ENCODE data around the gene TXNRD1.

Gene TXNRD1

DNA sequence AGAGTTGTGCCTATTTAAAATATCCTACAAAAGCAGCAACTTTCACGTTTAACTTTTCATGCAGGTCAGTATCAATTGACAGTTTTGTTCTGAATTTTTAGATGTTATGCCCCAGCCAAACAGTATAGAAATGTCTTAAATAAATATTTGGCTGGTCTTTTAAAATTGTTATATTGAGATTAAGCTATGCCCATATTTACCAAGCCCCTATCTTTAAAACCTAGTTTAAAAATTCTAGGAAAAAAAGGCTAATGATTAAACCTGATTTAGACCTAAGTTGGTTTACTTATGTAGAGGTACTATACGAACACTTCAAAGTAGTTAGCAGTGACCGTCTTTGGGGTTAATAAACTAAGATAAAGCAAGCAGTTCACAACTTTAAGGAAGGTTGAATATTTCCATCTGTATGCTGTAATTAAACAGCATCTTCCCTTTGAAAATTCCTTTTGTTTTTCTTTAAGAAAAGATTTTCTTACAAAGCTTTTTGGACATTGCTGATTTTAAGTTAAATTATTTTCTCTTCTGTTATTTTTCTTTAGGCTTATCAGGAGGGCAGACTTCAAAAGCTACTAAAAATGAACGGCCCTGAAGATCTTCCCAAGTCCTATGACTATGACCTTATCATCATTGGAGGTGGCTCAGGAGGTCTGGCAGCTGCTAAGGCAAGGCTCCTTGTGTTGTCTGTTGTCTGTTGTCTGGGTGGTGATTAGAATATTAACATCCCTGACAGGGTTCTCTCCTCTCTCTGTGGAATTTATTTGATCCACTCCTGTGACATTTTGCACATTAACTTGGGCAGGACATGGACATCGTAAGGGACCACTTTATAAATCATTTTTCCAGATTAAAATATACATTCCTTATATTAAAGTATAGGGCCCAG, 95.4 kb downstream of the TXNRD1 start:
- Histone ChIP-seq H4K8ac (ENCODE audit: low read depth, low read length) (no peak overlapping the region), H2BK12ac (ENCODE audit: low read length) (no peak overlapping the region), H3K18ac (ENCODE audit: low read length) (no peak overlapping the region), H3K9ac (ENCODE audit: low read depth, low read length, poor library complexity) (no peak overlapping the region), H3K27ac (replicated peaks; ENCODE audit: low read length) (no peak overlapping the region), H2AFZ (ENCODE audit: low read length) (no peak overlapping the region), H3K4ac (ENCODE audit: low read length) (no peak overlapping the region), H2BK5ac (ENCODE audit: low read length) (no peak overlapping the region), H3K36me3 (replicated peaks in 1 of 2; ENCODE audit: control insufficient read depth in 2 of 2, insufficient read depth in 2 of 2, low read length in 2 of 2) (peaks cover 18 to 83% of the 10 kb centered on the region in 2 donors), H3K23ac (ENCODE audit: low read depth, low read length, poor library complexity) (no peak overlapping the region), H4K91ac (ENCODE audit: low read depth, low read length, poor library complexity) (no peak overlapping the region), H2BK120ac (ENCODE audit: low read depth, low read length) (no peak overlapping the region), H3K79me1 (ENCODE audit: low read depth, low read length) (peaks cover 3% of the 10 kb centered on the region), H3K14ac (ENCODE audit: low read length) (no peak overlapping the region), H3K4me3 (ENCODE audit: low read length in 2 of 2) (no peak overlapping the region), H2BK15ac (ENCODE audit: low read length) (no peak overlapping the region), H2AK5ac (ENCODE audit: low read depth, low read length) (no peak overlapping the region), H3K4me2 (ENCODE audit: insufficient read depth, low read length, poor library complexity, severe bottlenecking) (no peak overlapping the region), H3K9me3 (replicated peaks in 1 of 2; ENCODE audit: control insufficient read depth in 2 of 2, insufficient read depth in 1 of 2, low read depth in 1 of 2, low read length in 2 of 2) (peaks cover 0 to 2% of the 10 kb centered on the region in 2 donors), H3K27me3 (ENCODE audit: control insufficient read depth in 3 of 3, insufficient read depth in 3 of 3, low read depth in 1 of 3, low read length in 3 of 3) (no peaks in the 10 kb centered on the region), H3K4me1 (ENCODE audit: control insufficient read depth in 2 of 2, insufficient read depth in 1 of 2, low read depth in 1 of 2, low read length in 2 of 2) (peaks cover 0 to 2% of the 10 kb centered on the region in 2 donors)
- DNase-seq (ENCODE audit: low spot score), result no peak
- WGBS, 2 donors (ENCODE audit: extremely low coverage in 2 of 2, insufficient read length in 2 of 2, insufficient replicate concordance in 1 of 2), result no CpG with 5 or more reads among the region's 5 CpGs

DNA sequence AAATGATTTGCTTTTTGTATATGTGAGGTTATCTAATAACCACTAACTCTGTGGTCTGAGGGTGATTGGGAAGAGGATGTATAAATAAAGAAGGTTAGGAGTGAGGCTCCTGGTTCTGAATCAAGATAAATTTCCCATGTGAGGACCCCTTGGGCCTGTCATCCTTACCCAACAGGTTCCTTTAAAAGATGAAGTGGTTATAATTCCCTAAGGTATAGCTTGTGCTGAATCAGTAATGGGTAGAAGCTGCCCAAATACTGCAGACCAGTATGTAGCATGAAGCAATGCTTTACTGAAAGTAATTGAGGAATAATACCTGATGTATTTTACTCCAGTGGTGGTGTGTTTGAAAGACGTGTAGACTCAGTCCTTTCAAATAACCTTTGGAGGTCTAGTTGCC, 96.6 kb downstream of the TXNRD1 start:
- Histone ChIP-seq H3K18ac (ENCODE audit: low read length) (no peak overlapping the region), H3K27ac (replicated peaks; ENCODE audit: low read length) (no peak overlapping the region), H3K14ac (ENCODE audit: low read length) (no peak overlapping the region), H3K9me3 (replicated peaks in 1 of 2; ENCODE audit: control insufficient read depth in 2 of 2, insufficient read depth in 1 of 2, low read depth in 1 of 2, low read length in 2 of 2) (peaks cover 0 to 2% of the 10 kb centered on the region in 2 donors), H2BK15ac (ENCODE audit: low read length) (no peak overlapping the region), H3K9ac (ENCODE audit: low read depth, low read length, poor library complexity) (no peak overlapping the region), H3K4me2 (ENCODE audit: insufficient read depth, low read length, poor library complexity, severe bottlenecking) (no peak overlapping the region), H3K79me1 (ENCODE audit: low read depth, low read length) (peaks cover 3% of the 10 kb centered on the region), H3K4me3 (ENCODE audit: low read length in 2 of 2) (no peak overlapping the region), H2AFZ (ENCODE audit: low read length) (no peak overlapping the region), H4K8ac (ENCODE audit: low read depth, low read length) (no peak overlapping the region), H3K4ac (ENCODE audit: low read length) (no peak overlapping the region), H3K23ac (ENCODE audit: low read depth, low read length, poor library complexity) (no peak overlapping the region), H2BK5ac (ENCODE audit: low read length) (no peak overlapping the region), H3K4me1 (ENCODE audit: control insufficient read depth in 2 of 2, insufficient read depth in 1 of 2, low read depth in 1 of 2, low read length in 2 of 2) (peaks cover 0 to 2% of the 10 kb centered on the region in 2 donors), H2BK12ac (ENCODE audit: low read length) (no peak overlapping the region), H4K91ac (ENCODE audit: low read depth, low read length, poor library complexity) (no peak overlapping the region), H2AK5ac (ENCODE audit: low read depth, low read length) (no peak overlapping the region), H3K36me3 (replicated peaks in 1 of 2; ENCODE audit: control insufficient read depth in 2 of 2, insufficient read depth in 2 of 2, low read length in 2 of 2) (peaks cover 20 to 84% of the 10 kb centered on the region in 2 donors), H3K27me3 (ENCODE audit: control insufficient read depth in 3 of 3, insufficient read depth in 3 of 3, low read depth in 1 of 3, low read length in 3 of 3) (no peaks in the 10 kb centered on the region), H2BK120ac (ENCODE audit: low read depth, low read length) (no peak overlapping the region)
- WGBS, 2 donors (ENCODE audit: extremely low coverage in 2 of 2, insufficient read length in 2 of 2, insufficient replicate concordance in 1 of 2), result no CpG with 5 or more reads among the region's 1 CpG
- DNase-seq (ENCODE audit: low spot score), result no peak

DNA sequence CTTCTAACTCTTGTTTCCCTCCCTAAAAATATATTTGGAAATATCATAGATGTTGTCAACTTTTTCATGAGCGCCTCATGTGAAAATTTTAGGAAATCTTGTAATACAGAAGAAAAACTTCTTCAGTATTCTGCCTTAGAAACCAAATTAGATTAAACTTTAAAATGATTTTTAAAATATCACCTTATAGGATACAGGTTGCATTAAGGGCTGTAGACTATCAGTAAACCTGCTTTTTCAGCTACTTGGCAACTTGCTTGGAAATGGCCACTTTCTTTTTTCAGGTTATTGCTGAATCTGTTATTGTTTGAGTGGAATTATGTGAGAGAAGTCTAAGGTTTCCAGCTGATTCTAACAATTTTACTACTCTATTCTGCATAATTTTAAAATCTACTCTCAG, 97.1 kb downstream of the TXNRD1 start:
- H3K23ac ChIP-seq (ENCODE audit: low read depth, low read length, poor library complexity), result no peak overlapping the region
- no peak overlapping the region for H4K8ac ChIP-seq (ENCODE audit: low read depth, low read length)
- WGBS, 2 donors (ENCODE audit: extremely low coverage in 2 of 2, insufficient read length in 2 of 2, insufficient replicate concordance in 1 of 2), result no CpG with 5 or more reads among the region's 1 CpG
- H3K4ac ChIP-seq (ENCODE audit: low read length), result no peak overlapping the region
- no peak overlapping the region for H3K4me2 ChIP-seq (ENCODE audit: insufficient read depth, low read length, poor library complexity, severe bottlenecking)
- H3K27me3 ChIP-seq (ENCODE audit: control insufficient read depth in 3 of 3, insufficient read depth in 3 of 3, low read depth in 1 of 3, low read length in 3 of 3), result no peaks in the 10 kb centered on the region
- H3K14ac ChIP-seq (ENCODE audit: low read length), result no peak overlapping the region
- H2BK15ac ChIP-seq (ENCODE audit: low read length), result no peak overlapping the region
- peaks cover 0 to 2% of the 10 kb centered on the region in 2 donors for H3K9me3 ChIP-seq (replicated peaks in 1 of 2; ENCODE audit: control insufficient read depth in 2 of 2, insufficient read depth in 1 of 2, low read depth in 1 of 2, low read length in 2 of 2)
- H2AK5ac ChIP-seq (ENCODE audit: low read depth, low read length), result no peak overlapping the region
- H2BK5ac ChIP-seq (ENCODE audit: low read length), result no peak overlapping the region
- H3K79me1 ChIP-seq (ENCODE audit: low read depth, low read length), result peaks cover 3% of the 10 kb centered on the region
- H3K4me3 ChIP-seq (ENCODE audit: low read length in 2 of 2), result no peak overlapping the region
- H2BK120ac ChIP-seq (ENCODE audit: low read depth, low read length), result no peak overlapping the region
- H3K4me1 ChIP-seq (ENCODE audit: control insufficient read depth in 2 of 2, insufficient read depth in 1 of 2, low read depth in 1 of 2, low read length in 2 of 2), result peaks cover 0 to 2% of the 10 kb centered on the region in 2 donors
- peaks cover 24 to 86% of the 10 kb centered on the region in 2 donors for H3K36me3 ChIP-seq (replicated peaks in 1 of 2; ENCODE audit: control insufficient read depth in 2 of 2, insufficient read depth in 2 of 2, low read length in 2 of 2)
- no peak for DNase-seq (ENCODE audit: low spot score)
- H2BK12ac ChIP-seq (ENCODE audit: low read length), result no peak overlapping the region
- H3K9ac ChIP-seq (ENCODE audit: low read depth, low read length, poor library complexity), result no peak overlapping the region
- no peak overlapping the region for H3K18ac ChIP-seq (ENCODE audit: low read length)
- H2AFZ ChIP-seq (ENCODE audit: low read length), result no peak overlapping the region
- H4K91ac ChIP-seq (ENCODE audit: low read depth, low read length, poor library complexity), result no peak overlapping the region
- H3K27ac ChIP-seq (replicated peaks; ENCODE audit: low read length), result no peak overlapping the region

DNA sequence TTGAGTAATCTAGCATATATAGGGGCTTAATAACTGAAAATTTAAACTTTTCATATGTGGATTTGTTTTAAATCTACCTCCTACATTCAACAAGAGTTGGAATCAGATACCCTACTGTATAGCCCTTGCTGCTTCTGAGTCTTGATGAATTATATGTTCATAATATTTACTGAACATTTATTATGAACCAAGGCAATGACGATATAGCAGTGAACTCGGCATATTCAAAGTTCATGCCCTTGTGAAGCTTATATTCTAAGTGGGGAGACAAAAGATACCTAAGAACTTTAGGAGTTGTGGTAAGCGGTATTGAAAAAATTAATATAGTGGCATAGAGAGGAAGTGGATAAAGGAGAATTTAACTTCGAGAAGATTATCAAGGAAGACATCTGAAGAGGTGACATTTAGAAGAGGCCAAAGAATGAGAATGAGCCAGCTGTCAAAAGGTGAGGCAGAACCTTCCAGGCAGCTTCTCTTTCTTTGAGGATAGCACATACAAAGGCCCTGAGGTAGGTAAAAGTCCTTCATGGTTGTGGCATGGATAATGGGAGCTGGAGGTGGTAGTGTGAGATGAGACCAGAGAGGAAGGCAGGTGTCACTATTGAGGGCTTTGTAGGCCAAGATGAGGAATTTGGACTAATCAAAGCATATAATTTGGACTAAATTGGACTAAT, 98.1 kb downstream of the TXNRD1 start:
- WGBS, 2 donors (ENCODE audit: extremely low coverage in 2 of 2, insufficient read length in 2 of 2, insufficient replicate concordance in 1 of 2), result 100% methylated on average over 1 of the region's 4 CpGs; no CpG with 5 or more reads in 1 of the 2 donors
- Histone ChIP-seq H3K36me3 (replicated peaks in 1 of 2; ENCODE audit: control insufficient read depth in 2 of 2, insufficient read depth in 2 of 2, low read length in 2 of 2) (peaks cover 26 to 94% of the 10 kb centered on the region in 2 donors), H3K27me3 (ENCODE audit: control insufficient read depth in 3 of 3, insufficient read depth in 3 of 3, low read depth in 1 of 3, low read length in 3 of 3) (no peaks in the 10 kb centered on the region), H3K14ac (ENCODE audit: low read length) (no peak overlapping the region), H4K8ac (ENCODE audit: low read depth, low read length) (no peak overlapping the region), H3K9me3 (replicated peaks in 1 of 2; ENCODE audit: control insufficient read depth in 2 of 2, insufficient read depth in 1 of 2, low read depth in 1 of 2, low read length in 2 of 2) (peaks cover 0 to 2% of the 10 kb centered on the region in 2 donors), H3K27ac (replicated peaks; ENCODE audit: low read length) (no peak overlapping the region), H4K91ac (ENCODE audit: low read depth, low read length, poor library complexity) (no peak overlapping the region), H3K4me1 (ENCODE audit: control insufficient read depth in 2 of 2, insufficient read depth in 1 of 2, low read depth in 1 of 2, low read length in 2 of 2) (peaks cover 0 to 2% of the 10 kb centered on the region in 2 donors), H3K23ac (ENCODE audit: low read depth, low read length, poor library complexity) (no peak overlapping the region), H3K9ac (ENCODE audit: low read depth, low read length, poor library complexity) (no peak overlapping the region), H2BK12ac (ENCODE audit: low read length) (no peak overlapping the region), H2BK120ac (ENCODE audit: low read depth, low read length) (no peak overlapping the region), H3K18ac (ENCODE audit: low read length) (no peak overlapping the region), H2AK5ac (ENCODE audit: low read depth, low read length) (no peak overlapping the region), H3K4ac (ENCODE audit: low read length) (no peak overlapping the region), H3K4me3 (ENCODE audit: low read length in 2 of 2) (no peak overlapping the region), H3K4me2 (ENCODE audit: insufficient read depth, low read length, poor library complexity, severe bottlenecking) (no peak overlapping the region), H2BK5ac (ENCODE audit: low read length) (no peak overlapping the region), H2AFZ (ENCODE audit: low read length) (no peak overlapping the region), H2BK15ac (ENCODE audit: low read length) (no peak overlapping the region), H3K79me1 (ENCODE audit: low read depth, low read length) (peaks cover 3% of the 10 kb centered on the region)
- DNase-seq (ENCODE audit: low spot score), result no peak

Data from neuronal stem cell (in vitro differentiated cells).